NCI-H345 (cell line): ENCODE measurements around the gene DUSP5.

ENCODE experiments used
- DNase-seq: peaks from one replicate; lab custom pipeline; 2025; lab: John Stamatoyannopoulos, UW

DUSP5 gene

GRCh38 chr10:110501142-110501937 is 3.6 kb downstream of the DUSP5 start:
- DNase-seq: no peak

- no peak for DNase-seq
Observed at GRCh38 chr10:110502072-110502845, 4.6 kb downstream of the DUSP5 start.

- no peak for DNase-seq
Observed at GRCh38 chr10:110502851-110503301, 5.2 kb downstream of the DUSP5 start.

- DNase-seq: no peak
Observed at GRCh38 chr10:110503528-110504110, 5.9 kb downstream of the DUSP5 start.

GRCh38 chr10:110504111-110504735 is 6.5 kb downstream of the DUSP5 start:
- no peak for DNase-seq

GRCh38 chr10:110505130-110505770 is 7.5 kb downstream of the DUSP5 start:
- DNase-seq: no peak

GRCh38 chr10:110506448-110506847 is 8.7 kb downstream of the DUSP5 start:
- DNase-seq: no peak

GRCh38 chr10:110507346-110507745 is 9.6 kb downstream of the DUSP5 start:
- DNase-seq: no peak

- DNase-seq: no peak
Observed at GRCh38 chr10:110508159-110508788, 10.6 kb downstream of the DUSP5 start.

- no peak for DNase-seq
Observed at GRCh38 chr10:110508806-110509544, 11.3 kb downstream of the DUSP5 start.

GRCh38 chr10:110509560-110509959 is 11.9 kb downstream of the DUSP5 start:
- no peak for DNase-seq

- no peak for DNase-seq
Observed at GRCh38 chr10:110510086-110510485, 12.4 kb downstream of the DUSP5 start.

GRCh38 chr10:110510730-110511129 is 13.0 kb downstream of the DUSP5 start:
- DNase-seq: no peak

GRCh38 chr10:110511734-110512449 is 14.2 kb downstream of the DUSP5 start:
- no peak for DNase-seq

GRCh38 chr10:110512461-110513187 is 14.9 kb downstream of the DUSP5 start:
- no peak for DNase-seq

- DNase-seq: no peak
Observed at GRCh38 chr10:110513949-110514348, 16.2 kb downstream of the DUSP5 start.

GRCh38 chr10:110514848-110515247 is 17.1 kb downstream of the DUSP5 start:
- DNase-seq: no peak

GRCh38 chr10:110516815-110517492 is 19.2 kb downstream of the DUSP5 start:
- no peak for DNase-seq
